Measurements from ENCODE around the gene ARL15.
"Not testable (repeated sequence)": the region's sequence is repeated elsewhere in the genome, so short reads cannot be mapped to it uniquely, and the experiment has no call there.

Gene ARL15

DNA sequence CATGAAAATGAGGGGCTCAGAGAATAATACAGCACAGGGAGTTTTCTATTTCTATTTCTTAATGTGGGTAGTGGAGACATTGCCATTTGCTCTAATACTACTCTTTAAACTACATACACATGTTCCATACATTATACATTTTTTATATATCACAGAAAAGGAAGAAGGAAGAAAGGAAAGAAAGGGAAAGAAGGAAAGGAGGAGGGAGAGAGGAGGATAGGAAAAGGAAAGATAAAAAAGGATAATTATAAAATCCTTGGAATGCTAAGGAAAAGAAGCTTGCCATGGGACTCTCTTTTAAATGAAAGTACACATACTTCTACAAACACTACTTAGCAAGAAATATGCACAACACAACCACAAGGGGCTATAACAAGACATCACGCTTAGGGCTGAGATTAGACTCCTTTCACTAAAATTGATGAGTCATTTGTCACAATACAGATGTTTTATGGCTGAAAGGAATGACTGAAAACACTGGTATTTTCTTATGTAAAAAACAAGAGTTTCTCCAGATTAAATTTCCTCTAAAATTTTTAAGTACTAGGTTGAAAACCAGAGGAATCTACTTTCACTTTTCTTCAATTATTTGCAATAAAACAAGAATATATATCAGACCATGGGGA lies 219.8 kb downstream of the ARL15 start:
- no peak for DNase-seq (ENCODE audit: low read depth)

DNA sequence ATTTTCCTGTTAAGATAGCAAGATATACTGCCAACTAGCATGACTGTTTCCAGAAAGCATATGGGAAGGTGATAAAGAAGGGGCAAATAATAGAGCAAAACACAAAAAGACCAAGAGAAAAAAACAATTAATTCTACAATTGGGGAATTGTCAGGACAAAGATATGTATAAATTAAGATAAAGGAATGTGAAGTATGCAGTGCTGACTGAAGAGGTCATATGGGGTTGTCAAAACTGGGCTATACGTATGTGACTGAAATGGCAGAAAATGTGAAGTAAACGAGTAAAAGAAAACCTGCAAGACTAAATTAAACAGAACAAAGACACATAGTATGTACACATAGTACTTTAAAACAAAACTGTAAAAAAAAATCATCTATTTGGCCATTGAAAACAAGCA lies 222.3 kb downstream of the ARL15 start:
- DNase-seq (ENCODE audit: low read depth), result no peak

DNA sequence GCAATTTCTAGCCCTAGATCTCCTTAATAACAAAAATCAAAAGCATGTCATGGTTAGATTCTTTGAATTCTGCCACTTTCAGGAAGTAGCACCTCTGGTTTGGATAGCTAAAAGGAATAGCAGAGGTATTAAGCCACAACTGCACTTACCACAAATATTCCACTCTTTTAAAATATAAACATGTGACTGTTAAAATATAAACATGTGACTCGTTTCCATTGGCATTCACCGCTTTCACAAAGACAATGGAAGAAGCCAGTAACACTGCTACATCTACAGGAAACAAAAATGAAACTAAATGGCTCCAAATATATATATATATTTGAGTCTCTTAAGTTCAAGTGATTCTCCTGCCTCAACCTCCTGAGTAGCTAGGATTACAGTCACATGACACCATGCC lies 222.9 kb downstream of the ARL15 start:
- no peak for DNase-seq (ENCODE audit: low read depth)

DNA sequence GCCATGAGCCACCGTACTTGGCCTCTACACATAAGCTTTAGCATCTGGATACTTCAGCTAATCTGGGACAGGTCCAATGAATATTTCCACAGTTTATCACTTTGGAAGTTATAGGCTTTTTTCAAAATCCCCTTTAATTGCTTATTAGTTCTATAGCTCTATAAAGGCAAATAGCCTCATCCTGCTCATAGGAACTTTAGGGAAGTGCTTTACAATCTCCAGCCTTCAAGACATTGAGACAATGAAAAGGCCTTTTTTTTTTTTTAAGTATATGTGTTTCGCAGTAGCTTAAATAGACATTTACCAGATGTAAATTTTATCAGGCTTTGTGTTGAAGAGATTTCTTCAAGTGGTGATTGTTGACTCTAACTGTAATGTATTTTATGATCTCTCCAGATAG lies 224.2 kb downstream of the ARL15 start:
- DNase-seq (ENCODE audit: low read depth), result no peak

DNA sequence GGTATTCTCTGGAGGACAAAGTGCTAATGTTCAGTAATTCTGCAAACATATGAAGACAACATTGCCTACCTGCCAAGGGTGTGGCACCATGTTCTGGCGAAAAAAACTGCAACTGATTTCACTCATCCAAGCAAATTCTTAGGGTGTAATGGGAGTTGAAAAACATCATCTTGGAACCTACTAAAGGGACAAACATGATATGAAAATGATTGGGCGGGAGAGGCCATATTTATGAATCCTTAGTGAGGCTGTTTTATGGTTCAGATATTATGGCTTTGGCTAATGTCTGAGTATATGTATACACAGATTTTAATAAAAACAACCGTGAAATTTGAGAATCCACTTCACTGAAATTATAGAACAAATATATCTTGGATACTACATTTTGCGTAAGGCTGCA lies 225.7 kb downstream of the ARL15 start:
- DNase-seq (ENCODE audit: low read depth), result no peak

DNA sequence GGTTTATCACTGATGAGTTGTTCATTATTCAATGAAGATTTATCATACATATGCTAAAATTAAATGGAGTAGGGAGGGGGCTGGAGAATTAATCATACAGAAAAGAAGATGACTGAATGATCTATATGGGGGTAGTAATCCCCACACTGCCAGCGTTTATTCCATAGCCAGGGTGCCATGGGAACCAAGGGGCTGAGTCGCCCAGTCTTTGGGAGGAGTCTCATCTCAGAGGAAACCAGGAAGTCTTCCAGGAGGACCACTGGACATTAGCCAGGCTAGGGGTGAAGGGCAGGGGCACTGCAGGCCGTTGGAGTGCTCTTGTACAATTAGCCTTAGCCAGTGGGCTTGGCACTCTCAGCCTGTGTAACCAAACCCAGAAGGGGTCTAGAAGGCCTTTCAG lies 226.5 kb downstream of the ARL15 start:
- DNase-seq (ENCODE audit: low read depth), result no peak

DNA sequence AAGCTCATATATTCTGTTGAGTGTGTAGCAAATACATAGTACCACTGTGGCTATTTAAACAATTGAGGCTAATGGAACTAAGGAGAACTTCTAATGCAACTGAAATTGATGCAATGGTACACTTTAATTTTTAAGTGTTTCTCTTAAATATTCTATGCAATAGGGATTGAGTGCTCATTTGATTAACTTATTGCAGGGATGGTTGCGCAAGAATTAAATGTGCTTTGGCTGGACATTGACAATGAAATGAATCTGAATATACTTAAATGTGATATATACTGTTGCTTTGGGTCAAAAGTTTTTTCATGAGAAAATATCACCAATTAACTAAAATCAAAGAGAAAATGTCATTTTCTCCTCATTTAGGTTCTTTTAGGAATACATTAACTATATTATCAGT lies 227.1 kb downstream of the ARL15 start:
- DNase-seq (ENCODE audit: low read depth), result no peak

DNA sequence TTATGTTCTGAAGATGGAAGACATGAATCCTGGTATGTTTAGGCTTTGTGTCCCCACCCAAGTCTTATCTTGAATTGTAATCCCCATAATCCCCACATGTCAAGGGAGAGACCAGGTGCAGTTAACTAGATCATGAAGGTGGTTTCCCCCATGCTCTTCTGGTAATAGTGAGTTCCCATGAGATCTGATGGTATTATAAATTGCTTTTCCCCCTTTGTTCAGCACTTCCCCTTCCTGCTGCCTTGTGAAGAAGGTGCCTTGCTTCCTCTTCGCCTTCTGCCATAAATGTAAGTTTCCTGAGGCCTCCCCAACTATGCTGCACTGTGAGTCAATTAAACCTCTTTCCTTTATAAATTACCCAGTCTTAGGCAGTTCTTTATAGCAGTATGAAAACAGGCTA lies 229.0 kb downstream of the ARL15 start:
- no peak for DNase-seq (ENCODE audit: low read depth)

DNA sequence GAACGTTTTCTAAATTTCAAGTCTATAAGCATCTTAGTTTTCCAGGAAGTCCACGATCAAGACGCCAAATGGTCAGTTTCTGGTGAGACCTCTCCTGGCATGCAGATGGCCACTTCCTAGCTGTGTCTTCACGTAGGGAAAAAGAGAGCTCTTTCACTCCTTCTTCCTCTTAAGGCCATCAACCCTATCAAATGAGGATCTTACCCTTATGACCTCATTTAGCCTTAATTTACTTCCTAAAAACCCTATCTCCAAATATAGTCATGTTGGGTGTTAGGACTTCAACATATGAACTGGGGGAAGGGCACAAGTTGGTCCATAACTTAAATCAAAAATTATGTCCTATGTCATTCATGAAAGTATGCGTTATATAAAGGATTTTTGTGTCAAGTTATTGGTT lies 229.5 kb downstream of the ARL15 start:
- no peak for DNase-seq (ENCODE audit: low read depth)

DNA sequence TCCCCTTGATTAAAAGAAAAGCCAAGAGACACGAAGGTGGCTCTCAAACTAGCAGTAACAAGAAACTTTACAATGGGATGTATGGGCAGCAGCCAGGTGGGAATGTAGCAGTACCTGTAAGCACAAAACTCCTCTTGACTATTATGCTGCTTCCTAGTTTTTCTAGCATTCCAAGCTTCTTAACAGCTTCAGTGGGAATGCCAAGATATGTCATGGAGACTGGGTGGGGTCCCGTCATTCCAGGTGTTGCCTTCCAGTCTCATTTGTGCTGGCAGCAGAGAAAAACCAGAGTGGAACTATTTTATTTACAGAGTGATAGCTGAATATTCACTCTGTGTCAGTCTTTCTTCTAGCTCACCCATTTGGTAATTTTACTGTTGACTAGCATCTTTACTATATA lies 236.6 kb downstream of the ARL15 start:
- no peak for DNase-seq (ENCODE audit: low read depth)

DNA sequence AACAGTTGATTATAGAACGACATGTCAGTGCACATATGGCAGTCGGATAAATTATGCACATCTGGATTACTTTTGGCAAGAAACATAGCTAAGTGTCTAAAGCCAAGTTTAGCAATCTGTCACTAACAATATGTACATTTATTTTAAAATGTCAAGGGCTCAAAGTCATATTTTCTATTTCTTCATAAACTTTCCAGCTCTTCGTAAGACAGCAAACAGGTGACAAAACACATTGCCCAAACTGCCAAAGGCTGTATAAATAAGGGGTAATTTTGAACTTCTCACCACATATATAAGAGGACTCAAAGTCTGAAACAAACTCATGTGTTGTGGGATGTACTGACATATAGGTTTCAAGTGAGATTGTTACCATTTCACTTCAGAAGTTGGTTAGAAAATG lies 237.2 kb downstream of the ARL15 start:
- DNase-seq (ENCODE audit: low read depth), result no peak

DNA sequence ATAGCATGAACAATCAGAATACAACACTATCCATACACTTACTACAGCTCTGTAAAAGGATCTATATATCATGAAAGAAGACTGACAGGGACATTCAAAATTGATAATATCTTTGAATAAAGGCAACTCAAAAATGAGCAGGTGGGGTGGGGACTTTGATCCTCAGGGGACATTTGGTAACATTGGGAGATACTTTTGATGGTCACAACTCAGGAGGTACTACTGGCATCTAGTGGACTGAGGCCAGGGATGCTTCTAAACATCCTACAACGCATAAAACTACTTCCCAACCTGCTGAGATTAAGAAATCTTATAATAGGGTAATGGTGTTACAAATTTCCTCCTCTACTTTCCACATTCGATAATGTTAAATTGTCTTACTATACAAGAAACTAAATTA lies 243.9 kb downstream of the ARL15 start:
- no peak for DNase-seq (ENCODE audit: low read depth)

DNA sequence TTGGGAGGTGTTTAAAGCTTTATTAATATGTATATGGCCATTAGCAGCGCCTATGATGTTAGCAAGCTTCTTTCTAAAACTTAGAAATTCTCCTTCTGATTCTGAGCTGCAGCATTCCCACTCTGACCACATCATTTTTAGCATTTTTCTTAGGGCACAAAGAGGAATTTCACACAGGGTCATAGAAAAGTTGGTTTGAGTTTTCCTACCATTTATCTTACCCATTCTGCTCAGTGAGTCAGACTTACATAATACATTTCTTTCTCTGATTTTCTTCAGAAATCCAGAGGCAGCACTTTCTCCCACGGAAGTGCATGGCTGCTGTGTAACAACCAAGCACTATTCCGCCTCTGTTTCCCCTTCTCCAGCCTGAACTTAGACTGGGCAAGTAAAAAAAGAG lies 246.6 kb downstream of the ARL15 start:
- no peak for DNase-seq (ENCODE audit: low read depth)

DNA sequence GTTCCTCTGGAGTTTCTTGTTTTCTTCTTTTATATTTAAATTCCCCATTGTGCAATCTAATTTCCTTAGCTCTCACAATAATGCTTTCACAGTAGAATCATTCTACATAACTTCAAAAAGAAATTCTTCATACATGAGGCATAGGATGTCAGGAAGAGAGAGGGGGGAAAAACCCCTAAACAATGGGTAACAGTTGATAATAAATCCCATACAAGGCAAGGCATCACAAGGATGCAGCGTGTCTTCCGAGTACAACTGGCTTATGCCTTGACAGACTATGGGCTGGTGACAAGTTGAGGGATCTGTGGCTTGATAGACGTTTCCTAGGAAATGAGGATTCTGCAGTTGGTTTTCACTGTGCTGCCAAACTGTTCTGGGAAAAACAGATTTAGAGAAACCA lies 247.4 kb downstream of the ARL15 start:
- DNase-seq (ENCODE audit: low read depth), result no peak

DNA sequence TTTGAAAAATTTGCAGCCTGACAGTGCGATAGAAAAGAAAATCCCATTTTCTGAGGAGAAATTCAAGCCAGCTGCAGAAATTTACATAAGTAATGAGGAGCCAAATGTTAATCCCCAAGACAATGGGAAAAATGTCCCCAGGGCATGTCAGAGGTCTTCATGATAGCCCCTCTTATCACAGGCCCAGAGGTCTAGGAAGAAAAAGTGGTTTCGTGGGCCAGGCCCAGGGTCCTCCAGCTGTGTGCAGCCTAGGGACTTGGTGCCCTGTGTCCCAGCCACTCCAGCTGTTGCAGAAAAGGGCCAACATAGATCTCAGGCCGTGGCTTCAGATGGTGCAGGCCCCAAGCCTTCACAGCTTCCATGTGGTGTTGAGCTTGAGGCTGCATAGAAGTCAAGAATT lies 249.5 kb downstream of the ARL15 start:
- DNase-seq (ENCODE audit: low read depth), result not testable (repeated sequence)

DNA sequence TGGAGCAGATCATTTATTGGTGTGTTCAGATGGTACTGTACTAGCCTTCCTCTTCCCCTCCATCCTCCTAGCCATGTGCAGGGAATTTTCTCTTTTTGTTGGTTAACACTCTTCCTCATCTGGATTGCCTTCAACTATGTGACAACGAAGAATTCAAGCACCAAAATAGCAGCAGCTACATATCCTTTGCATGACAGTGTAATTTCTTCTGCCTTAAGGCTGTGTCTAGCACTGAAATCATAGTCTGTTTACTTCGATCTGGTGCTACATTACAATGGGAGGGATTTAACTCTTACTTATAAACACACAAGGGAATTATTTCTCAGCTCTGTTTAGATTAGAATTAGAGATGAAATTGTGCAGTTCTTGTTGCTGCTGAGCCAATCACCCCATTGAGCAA lies 260.4 kb downstream of the ARL15 start:
- no peak for DNase-seq (ENCODE audit: low read depth)

DNA sequence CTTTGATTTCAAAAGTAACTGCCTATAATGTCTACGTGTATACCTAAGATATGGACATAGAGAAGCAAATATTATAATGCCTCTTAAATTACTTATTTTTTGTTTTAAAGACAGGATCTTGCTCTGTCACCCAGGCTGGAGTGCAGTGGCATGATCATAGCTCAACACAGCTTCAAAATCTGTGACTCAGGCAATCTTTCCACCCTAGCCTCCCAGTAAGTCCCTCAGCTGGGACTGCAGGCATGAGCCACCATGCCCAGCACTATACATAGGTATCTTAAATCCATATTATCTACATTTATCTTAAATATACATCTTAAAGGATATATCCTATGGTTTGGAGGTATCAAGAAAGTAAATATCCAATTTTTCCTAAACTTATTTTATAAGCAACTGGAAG lies 261.2 kb downstream of the ARL15 start:
- DNase-seq (ENCODE audit: low read depth), result no peak

DNA sequence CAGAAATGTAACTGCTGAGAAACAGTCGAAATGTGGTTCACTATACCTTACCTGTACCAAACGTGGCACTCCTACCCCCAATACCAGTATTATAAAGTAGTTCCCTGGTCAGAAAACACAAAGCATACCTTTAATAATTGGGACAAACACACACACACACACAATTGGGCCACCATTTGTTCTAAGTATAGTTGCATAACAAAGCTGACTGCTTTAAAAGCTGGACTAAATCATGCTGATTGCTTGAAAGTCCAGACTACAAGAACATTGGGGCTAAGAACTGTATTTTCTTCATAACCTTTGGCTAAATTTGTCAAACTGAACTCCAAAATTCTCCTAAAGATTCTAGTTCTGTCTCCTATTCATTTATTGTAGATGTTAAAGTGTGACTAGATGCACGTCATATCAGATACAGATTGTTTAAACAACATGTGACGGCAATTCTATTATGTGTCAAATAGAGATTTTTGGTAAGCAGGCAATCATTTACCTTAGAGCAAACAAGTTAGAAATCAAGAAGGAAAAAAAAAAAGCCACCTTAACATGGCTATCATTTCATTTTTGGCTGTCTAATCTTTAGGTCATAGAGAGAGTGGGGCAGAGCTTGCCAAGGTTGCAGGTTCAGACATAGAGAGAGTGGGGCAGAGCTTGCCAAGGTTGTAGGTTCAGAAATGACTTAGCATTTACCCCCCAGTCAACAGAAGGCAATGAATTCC lies 265.1 kb downstream of the ARL15 start:
- DNase-seq (ENCODE audit: low read depth), result no peak

DNA sequence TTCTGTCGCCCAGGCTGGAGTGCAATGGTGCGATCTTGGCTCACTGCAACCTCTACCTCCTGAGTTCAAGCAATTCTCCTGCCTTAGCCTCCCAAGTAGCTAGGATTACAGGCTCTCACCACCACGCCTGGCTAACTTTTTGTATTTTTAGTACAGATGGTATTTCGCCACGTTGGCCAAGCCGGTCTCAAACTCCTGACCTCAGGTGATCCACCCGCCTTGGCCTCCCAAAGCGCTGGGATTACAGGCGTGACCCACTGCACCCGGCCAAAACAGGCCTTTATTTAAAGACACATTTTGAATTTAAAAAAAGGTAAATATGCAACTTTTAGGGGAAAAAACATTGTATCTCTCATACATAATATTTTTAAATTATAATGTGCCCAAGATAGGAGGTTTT lies 266.1 kb downstream of the ARL15 start:
- not testable (repeated sequence) for DNase-seq (ENCODE audit: low read depth)

DNA sequence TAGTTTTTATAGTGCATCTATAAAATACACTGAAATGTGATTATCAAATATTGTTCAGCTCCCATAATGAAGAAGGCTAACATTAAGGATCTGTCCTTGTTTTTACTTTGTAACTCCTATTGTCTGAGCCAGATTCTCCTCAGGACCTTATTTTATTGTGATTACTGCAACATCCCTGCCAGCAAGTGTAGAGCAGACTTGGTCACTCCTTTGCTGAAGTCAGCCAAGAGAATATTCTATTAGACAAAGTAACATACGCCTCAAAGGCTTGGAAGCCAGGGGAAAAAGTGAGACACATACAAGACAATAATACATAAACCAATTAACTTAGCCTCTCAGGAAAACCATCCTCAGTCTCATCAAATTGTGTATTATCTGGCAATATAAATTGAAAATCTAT lies 269.6 kb downstream of the ARL15 start:
- DNase-seq (ENCODE audit: low read depth), result no peak

DNA sequence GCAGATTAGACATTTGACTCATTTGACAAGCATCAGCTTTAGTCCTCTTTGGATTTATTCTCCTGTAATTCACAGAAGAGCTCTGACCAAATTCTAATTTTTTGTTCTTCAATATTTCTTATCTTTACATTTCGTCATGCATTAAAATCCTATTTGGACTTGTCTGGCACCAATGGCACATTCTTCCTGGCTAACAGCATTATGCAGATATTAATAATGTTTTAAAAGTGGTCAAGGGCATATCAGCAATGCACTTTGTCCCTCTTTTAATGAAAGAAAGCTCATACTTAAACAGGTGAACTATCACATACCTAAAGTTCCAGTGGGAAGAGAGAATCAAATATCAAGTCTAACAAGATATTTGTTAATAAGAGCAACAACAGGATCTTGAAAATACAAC lies 270.4 kb downstream of the ARL15 start:
- DNase-seq (ENCODE audit: low read depth), result no peak

DNA sequence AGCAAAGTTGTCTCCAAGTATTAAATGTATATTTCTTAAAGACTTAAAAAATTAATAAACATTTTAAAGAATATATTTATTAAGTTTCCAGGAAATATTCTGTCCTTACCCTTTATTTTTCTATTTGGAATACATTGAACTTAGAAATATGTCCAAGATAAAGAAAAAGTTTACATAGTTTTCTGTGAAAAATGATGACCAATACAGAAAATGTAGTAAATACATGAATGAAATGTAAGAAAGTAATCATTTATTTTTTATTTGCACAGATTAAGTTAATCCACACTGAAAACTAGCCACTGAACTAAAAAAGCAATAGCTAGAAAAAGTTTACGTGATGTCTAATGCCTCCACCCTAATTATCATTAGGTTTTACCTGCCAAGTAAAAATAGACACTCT lies 273.2 kb downstream of the ARL15 start:
- no peak for DNase-seq (ENCODE audit: low read depth)

DNA sequence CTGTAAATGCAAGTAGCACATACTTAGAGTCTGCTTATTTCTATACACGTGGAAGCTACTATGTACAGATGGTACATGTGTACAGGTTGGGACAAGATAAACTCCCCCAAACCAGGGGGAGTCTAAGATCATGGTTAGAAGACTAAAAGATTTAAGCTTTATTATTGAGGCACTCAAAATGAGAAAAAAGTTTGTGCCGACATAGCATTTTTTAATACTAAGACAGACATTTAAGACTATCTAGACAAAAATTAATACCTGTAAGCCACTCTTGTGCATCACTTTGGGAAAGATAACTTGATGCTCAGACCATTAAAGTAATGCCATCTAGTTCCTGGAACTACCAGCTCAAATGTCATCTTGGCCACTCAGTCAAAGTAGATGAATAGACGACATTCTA lies 279.4 kb downstream of the ARL15 start:
- DNase-seq (ENCODE audit: low read depth), result no peak

DNA sequence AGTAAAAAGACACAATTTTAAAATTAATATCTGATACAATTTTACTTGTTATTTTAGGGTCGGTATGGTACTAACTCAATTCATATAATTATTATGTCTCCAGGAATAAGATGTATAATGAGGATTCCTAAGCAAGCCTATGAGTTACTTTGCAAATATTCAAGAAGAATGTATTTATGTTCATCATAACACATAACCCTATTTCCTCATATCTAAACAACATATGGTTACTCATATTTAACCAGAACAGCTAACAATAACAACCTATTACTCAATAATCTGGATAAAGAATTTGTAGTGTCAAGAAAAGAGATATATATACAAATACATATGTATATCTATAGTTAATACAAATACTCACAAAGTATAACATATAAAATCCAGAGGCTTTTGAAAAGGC lies 285.9 kb downstream of the ARL15 start:
- DNase-seq (ENCODE audit: low read depth), result no peak

Measured in stimulated activated CD8-positive, alpha-beta memory T cell treated with anti-CD3 and anti-CD28 coated beads, Interleukin-12 subunit alpha, Interleukin-12 subunit beta, amount 100 ng/mL, for 1 hour (primary cell).